Measurements from ENCODE around the gene MED15.

Gene MED15

GRCh38 chr22:20510811-20511577 lies 3.6 kb downstream of the MED15 start:
- DNase-seq (ENCODE audit: low spot score) = no peak

GRCh38 chr22:20511578-20512229 lies 4.3 kb downstream of the MED15 start:
- DNase-seq (ENCODE audit: low spot score) = no peak

- DNase-seq (ENCODE audit: low spot score) = no peak
Measured at GRCh38 chr22:20514658-20515406, 7.4 kb downstream of the MED15 start.

- no peak for DNase-seq (ENCODE audit: low spot score)
Measured at GRCh38 chr22:20516399-20516798, 9.0 kb downstream of the MED15 start.

- DNase-seq (ENCODE audit: low spot score) = no peak
Measured at GRCh38 chr22:20517422-20517821, 10.0 kb downstream of the MED15 start.

- no peak for DNase-seq (ENCODE audit: low spot score)
Measured at GRCh38 chr22:20517841-20518592, 10.6 kb downstream of the MED15 start.

GRCh38 chr22:20519558-20519957 lies 12.1 kb downstream of the MED15 start:
- no peak for DNase-seq (ENCODE audit: low spot score)

GRCh38 chr22:20520093-20520511 lies 12.7 kb downstream of the MED15 start:
- peak; percentile 50 for DNase-seq (ENCODE audit: low spot score)

GRCh38 chr22:20522134-20523004 lies 15.0 kb downstream of the MED15 start:
- DNase-seq (ENCODE audit: low spot score) = no peak

- DNase-seq (ENCODE audit: low spot score) = peak; percentile 27
Measured at GRCh38 chr22:20523086-20523983, 15.9 kb downstream of the MED15 start.

- peak; percentile 47 for DNase-seq (ENCODE audit: low spot score)
Measured at GRCh38 chr22:20524004-20524481, 16.6 kb downstream of the MED15 start.

- no peak for DNase-seq (ENCODE audit: low spot score)
Measured at GRCh38 chr22:20525048-20525447, 17.6 kb downstream of the MED15 start.

GRCh38 chr22:20526305-20526627 lies 18.9 kb downstream of the MED15 start:
- DNase-seq (ENCODE audit: low spot score) = no peak

- no peak for DNase-seq (ENCODE audit: low spot score)
Measured at GRCh38 chr22:20526628-20527355, 19.4 kb downstream of the MED15 start.

- DNase-seq (ENCODE audit: low spot score) = no peak
Measured at GRCh38 chr22:20528405-20528978, 21.1 kb downstream of the MED15 start.

- DNase-seq (ENCODE audit: low spot score) = no peak
Measured at GRCh38 chr22:20530368-20531153, 23.2 kb downstream of the MED15 start.

- DNase-seq (ENCODE audit: low spot score) = no peak
Measured at GRCh38 chr22:20531154-20531403, 23.7 kb downstream of the MED15 start.

- DNase-seq (ENCODE audit: low spot score) = no peak
Measured at GRCh38 chr22:20531404-20532201, 24.2 kb downstream of the MED15 start.

All from CD4-positive, alpha-beta T cell treated with Interleukin-15 for 4 hours (primary cell).